Tibial nerve (tissue), 4 donors: ENCODE results near the gene CSF1R. TPM values are rescaled to one million over a fixed set of nuclear protein-coding genes. Genes with fewer than 3 reads are reported as not detected.

Experiments
- DNase-seq, 2 donors: peaks; one replicate each; pipeline ENCODE4 v3.0.0-alpha.2; 2019; ENCODE audit warnings: low spot score in 2 of 2
- H3K27ac ChIP-seq, 4 donors: fragments of 200-600 bp; sonication (generic) in 3 of 4; one replicate each; pipeline ENCODE4 v1.5.1; 2017 to 2019; ENCODE audit warnings: mild to moderate bottlenecking in 1 of 4
- H3K27me3 ChIP-seq, 2 donors: fragments of 200-600 bp; sonication (generic) in 1 of 2; one replicate each; pipeline versions ENCODE4 v1.5.1 to v1.6.0; 2017 to 2019
- H3K36me3 ChIP-seq, 3 donors: fragments of 200-600 bp; sonication (generic); one replicate each; pipeline ENCODE4 v1.5.1; 2018 to 2019
- H3K4me1 ChIP-seq, 4 donors: fragments of 200-600 bp; sonication (generic) in 3 of 4; one replicate each; pipeline ENCODE4 v1.5.1; 2017 to 2019
- H3K4me3 ChIP-seq, 4 donors: fragments of 200-600 bp; sonication (generic) in 3 of 4; one replicate each; pipeline ENCODE4 v1.5.1; 2017 to 2019; ENCODE audit warnings: mild to moderate bottlenecking in 1 of 4, moderate library complexity in 1 of 4
- H3K9me3 ChIP-seq, 4 donors: fragments of 200-600 bp; sonication (generic) in 3 of 4; one replicate each; pipeline ENCODE4 v1.5.1; 2017 to 2019
- CTCF ChIP-seq, 5 experiments: fragments of 200-600 bp in 3 of 5; fragments of 450-650 bp in 2 of 5; sonication (generic) in 3 of 5; IDR thresholded peaks; one replicate each; pipeline ENCODE4 v1.5.1; 2016 to 2019; ENCODE audit warnings: antibody characterized with exemption in 5 of 5, mild to moderate bottlenecking in 3 of 5, moderate library complexity in 2 of 5
- EP300 ChIP-seq, 2 donors: sonication (generic); formaldehyde crosslinking; IDR thresholded peaks; one replicate each; pipeline ENCODE4 v1.6.1; 2017; ENCODE audit warnings: antibody characterized with exemption in 2 of 2, mild to moderate bottlenecking in 1 of 2
- POLR2A ChIP-seq, 2 donors: fragments of 450-650 bp; IDR thresholded peaks; one replicate each; pipeline ENCODE4 v1.6.1; 2017; ENCODE audit warnings: antibody characterized with exemption in 2 of 2, mild to moderate bottlenecking in 2 of 2, moderate library complexity in 2 of 2
- WGBS, 2 donors: methylation state at CpG; one replicate each; pipeline ENCODE4 v1.1.5; 2018; 5-methylcytosine and 5-hydroxymethylcytosine counted together
- total RNA-seq, 4 donors: library from RNA; depleted of rRNA; stranded (reverse); fragments of >200 nt; gene quantifications; one replicate each; pipeline ENCODE4 v1.1.0, GENCODE V29; 2016

Gene CSF1R
- total RNA-seq, 4 donors from 2014 or later, result 35.4 to 57.9 (median 45.3) TPM

- Histone ChIP-seq H3K27ac (no peak overlapping the region), H3K4me1 (peaks cover 0 to 62% (median 13%) of the 10 kb centered on the region in 4 donors), H3K27me3 (no peaks in the 10 kb centered on the region), H3K36me3 (peaks cover 0 to 12% (median 0%) of the 10 kb centered on the region in 3 donors), H3K4me3 (no peak overlapping the region), H3K9me3 (no peaks in the 10 kb centered on the region)
- WGBS, 2 donors, result 66 to 75% methylated on average over 4 of the region's 4 CpGs
- no peak for TF ChIP-seq EP300 (IDR thresholded peaks at IDR 0.05)
- TF ChIP-seq CTCF (IDR thresholded peaks at IDR 0.05), result no peak
- no peak for DNase-seq
These were observed 23.6 kb upstream of the CSF1R start for GRCh38 chr5:150109921-150110320.

- no peaks in the 10 kb centered on the region for H3K9me3 ChIP-seq
- peaks cover 0 to 2% (median 0%) of the 10 kb centered on the region in 3 donors for H3K36me3 ChIP-seq
- DNase-seq, result no peak
- no peaks in the 10 kb centered on the region for H3K27me3 ChIP-seq
- 71 to 83% methylated on average over 10 to 11 of the region's 11 CpGs for WGBS, 2 donors
- H3K27ac ChIP-seq, result peak overlapping the region in 2 of 4 donors; percentile 26 to 59
- H3K4me1 ChIP-seq, result peaks cover 0 to 60% (median 13%) of the 10 kb centered on the region in 4 donors
- TF ChIP-seq CTCF (IDR thresholded peaks at IDR 0.05) (no peak), POLR2A (IDR thresholded peaks at IDR 0.05) (no peak), EP300 (IDR thresholded peaks at IDR 0.05) (no peak)
- no peak overlapping the region for H3K4me3 ChIP-seq
These were observed 22.6 kb upstream of the CSF1R start for GRCh38 chr5:150108711-150109514.

GRCh38 chr5:150107909-150108447, 21.6 kb upstream of the CSF1R start:
- H3K27ac ChIP-seq, result peak overlapping the region in 2 of 4 donors; percentile 26 to 59
- H3K36me3 ChIP-seq, result no peaks in the 10 kb centered on the region
- H3K9me3 ChIP-seq, result no peaks in the 10 kb centered on the region
- WGBS, 2 donors, result 49 to 57% methylated on average over 4 of the region's 4 CpGs
- no peak for DNase-seq
- H3K27me3 ChIP-seq, result no peaks in the 10 kb centered on the region
- TF ChIP-seq CTCF (IDR thresholded peaks at IDR 0.05) (no peak), EP300 (IDR thresholded peaks at IDR 0.05) (no peak), POLR2A (IDR thresholded peaks at IDR 0.05) (no peak)
- no peak overlapping the region for H3K4me3 ChIP-seq
- peaks cover 0 to 51% (median 8%) of the 10 kb centered on the region in 4 donors for H3K4me1 ChIP-seq

GRCh38 chr5:150106674-150107426, 20.5 kb upstream of the CSF1R start:
- no peaks in the 10 kb centered on the region for H3K27me3 ChIP-seq
- H3K4me1 ChIP-seq, result peaks cover 0 to 40% (median 0%) of the 10 kb centered on the region in 4 donors
- H3K4me3 ChIP-seq, result no peak overlapping the region
- H3K36me3 ChIP-seq, result no peaks in the 10 kb centered on the region
- WGBS, 2 donors, result 64 to 70% methylated on average over 4 of the region's 4 CpGs
- TF ChIP-seq CTCF (IDR thresholded peaks at IDR 0.05) (no peak), POLR2A (IDR thresholded peaks at IDR 0.05) (no peak), EP300 (IDR thresholded peaks at IDR 0.05) (no peak)
- no peaks in the 10 kb centered on the region for H3K9me3 ChIP-seq
- DNase-seq, result no peak
- H3K27ac ChIP-seq, result peak overlapping the region in 2 of 4 donors; percentile 28 to 59
